ENCODE measurements around the gene FOXK1.

GRCh38 chr7:4747013-4747412 lies 64.9 kb downstream of the FOXK1 start:
- TF ChIP-seq TAF1 (IDR thresholded peaks at IDR 0.05; ENCODE audit: borderline replicate concordance, low read depth, low read length) (no peak), POLR2AphosphoS5 (IDR thresholded peaks at IDR 0.05; ENCODE audit: low read depth, low read length) (no peak)
